ENCODE measurements around the gene GJB5.
"Not testable (repeated sequence)": the region's sequence is repeated elsewhere in the genome, so short reads cannot be mapped to it uniquely, and the experiment has no call there.

Gene GJB5

GRCh38 chr1:34746101-34746500 is 8.7 kb upstream of the GJB5 start:
- DNase-seq: no peak

GRCh38 chr1:34746785-34747637 is 7.8 kb upstream of the GJB5 start:
- DNase-seq: no peak

GRCh38 chr1:34747638-34747941 is 7.3 kb upstream of the GJB5 start:
- DNase-seq: no peak

GRCh38 chr1:34749992-34750391 is 4.9 kb upstream of the GJB5 start:
- no peak for DNase-seq

GRCh38 chr1:34750610-34751009 is 4.2 kb upstream of the GJB5 start:
- no peak for DNase-seq

- DNase-seq: no peak
Observed at GRCh38 chr1:34753163-34753562, 1.7 kb upstream of the GJB5 start.

GRCh38 chr1:34755961-34756360 is 1.1 kb downstream of the GJB5 start:
- no peak for DNase-seq

- DNase-seq: no peak
Observed at GRCh38 chr1:34757386-34757785, 2.5 kb downstream of the GJB5 start.

- no peak for DNase-seq
Observed at GRCh38 chr1:34758751-34759150, 3.9 kb downstream of the GJB5 start.

- DNase-seq: no peak
Observed at GRCh38 chr1:34759503-34760357, 4.9 kb downstream of the GJB5 start, which contains the start of gene GJB4. Gene GJB4 (plus strand): TSS chr1:34759740. CDS start chr1:34761255, 1,515 bp downstream.

GRCh38 chr1:34761176-34761761 is 6.4 kb downstream of the GJB5 start:
- no peak for DNase-seq

GRCh38 chr1:34761776-34762307 is 7.0 kb downstream of the GJB5 start:
- DNase-seq: no peak

GRCh38 chr1:34762474-34763141 is 7.8 kb downstream of the GJB5 start:
- DNase-seq: no peak

- DNase-seq: no peak
Observed at GRCh38 chr1:34763142-34763781, 8.4 kb downstream of the GJB5 start.

- no peak for DNase-seq
Observed at GRCh38 chr1:34768856-34769255, 14.0 kb downstream of the GJB5 start.

- no peak for DNase-seq
Observed at GRCh38 chr1:34770891-34771504, 16.2 kb downstream of the GJB5 start.

- no peak for DNase-seq
Observed at GRCh38 chr1:34771573-34772371, 16.9 kb downstream of the GJB5 start.

- not testable (repeated sequence) for DNase-seq
Observed at GRCh38 chr1:34773114-34773513, 18.3 kb downstream of the GJB5 start.

GRCh38 chr1:34774957-34775356 is 20.1 kb downstream of the GJB5 start:
- DNase-seq: no peak

- no peak for DNase-seq
Observed at GRCh38 chr1:34776911-34777310, 22.1 kb downstream of the GJB5 start.

Data from stimulated activated CD4-positive, alpha-beta T cell treated with anti-CD3 and anti-CD28 coated beads, Interleukin-1b, Interleukin-23, amount 100 ng/mL, for 48 hours (primary cell).